ENCODE results near the gene DAB2IP.

Gene DAB2IP

GRCh38 chr9:121748727-121749423 lies 97.4 kb downstream of the DAB2IP start:
- no peak for DNase-seq

- DNase-seq = no peak
Observed at GRCh38 chr9:121749614-121750013, 98.2 kb downstream of the DAB2IP start.

- DNase-seq = no peak
Observed at GRCh38 chr9:121750259-121750714, 98.9 kb downstream of the DAB2IP start.

GRCh38 chr9:121750715-121751623 lies 99.5 kb downstream of the DAB2IP start:
- DNase-seq = no peak

- no peak for DNase-seq
Observed at GRCh38 chr9:121751686-121752445, 100.4 kb downstream of the DAB2IP start.

- no peak for DNase-seq
Observed at GRCh38 chr9:121752929-121753328, 101.5 kb downstream of the DAB2IP start.

- no peak for DNase-seq
Observed at GRCh38 chr9:121753802-121754654, 102.6 kb downstream of the DAB2IP start.

GRCh38 chr9:121754655-121755436 lies 103.4 kb downstream of the DAB2IP start:
- DNase-seq = no peak

GRCh38 chr9:121755581-121755980 lies 104.1 kb downstream of the DAB2IP start:
- DNase-seq = no peak

- no peak for DNase-seq
Observed at GRCh38 chr9:121756474-121757280, 105.2 kb downstream of the DAB2IP start.

- DNase-seq = no peak
Observed at GRCh38 chr9:121757281-121757585, 105.8 kb downstream of the DAB2IP start.

- no peak for DNase-seq
Observed at GRCh38 chr9:121758693-121759092, 107.3 kb downstream of the DAB2IP start.

- no peak for DNase-seq
Observed at GRCh38 chr9:121759996-121760395, 108.6 kb downstream of the DAB2IP start.

GRCh38 chr9:121760571-121760970 lies 109.1 kb downstream of the DAB2IP start:
- no peak for DNase-seq

GRCh38 chr9:121763131-121763530 lies 111.7 kb downstream of the DAB2IP start:
- no peak for DNase-seq

- no peak for DNase-seq
Observed at GRCh38 chr9:121763561-121764370, 112.3 kb downstream of the DAB2IP start.

GRCh38 chr9:121764371-121764730 lies 112.9 kb downstream of the DAB2IP start:
- no peak for DNase-seq

- peak; percentile 36 for DNase-seq
Observed at GRCh38 chr9:121765021-121765950, 113.9 kb downstream of the DAB2IP start.
